IgD-negative memory B cell (primary cell): ENCODE data around the gene WNT10A. TPM values are rescaled to one million over a fixed set of nuclear protein-coding genes. Genes with fewer than 3 reads are reported as not detected.
"Not testable (repeated sequence)": the region's sequence is repeated elsewhere in the genome, so short reads cannot be mapped to it uniquely, and the experiment has no call there.

Source experiments
- H3K27ac Mint-ChIP-seq, 3 donors: one replicate each; pipeline ENCODE4 v1.8.0; 2020 to 2022; ENCODE audit warnings: mild to moderate bottlenecking in 3 of 3, mixed read lengths in 3 of 3, moderate library complexity in 1 of 3
- H3K27me3 Mint-ChIP-seq: one replicate; pipeline ENCODE4 v1.8.0; 2021; ENCODE audit warnings: mixed read lengths
- H3K36me3 Mint-ChIP-seq: one replicate; pipeline ENCODE4 v1.8.0; 2020; ENCODE audit warnings: mild to moderate bottlenecking, mixed read lengths
- H3K4me1 Mint-ChIP-seq, 3 donors: one replicate each; pipeline ENCODE4 v1.8.0; 2020 to 2022; ENCODE audit warnings: mixed read lengths in 3 of 3, mild to moderate bottlenecking in 1 of 3
- H3K4me3 Mint-ChIP-seq, 4 donors: one replicate each; pipeline ENCODE4 v1.8.0; 2020 to 2022; ENCODE audit warnings: mild to moderate bottlenecking in 4 of 4, mixed read lengths in 4 of 4, moderate library complexity in 3 of 4
- H3K9me3 Mint-ChIP-seq, 3 donors: one replicate each; pipeline ENCODE4 v1.8.0; 2020 to 2021; ENCODE audit warnings: mixed read lengths in 3 of 3, mild to moderate bottlenecking in 1 of 3
- polyA plus RNA-seq: library from polyadenylated mRNA; unstranded; fragments of 300-500 nt; fragmentation: Illumina TruSeq; gene quantifications from one replicate; pipeline ENCODE4 v1.2.3, GENCODE V29; 2021

WNT10A gene
- polyA plus RNA-seq, 1 donor from 2014 or later, result 2.4 TPM

DNA sequence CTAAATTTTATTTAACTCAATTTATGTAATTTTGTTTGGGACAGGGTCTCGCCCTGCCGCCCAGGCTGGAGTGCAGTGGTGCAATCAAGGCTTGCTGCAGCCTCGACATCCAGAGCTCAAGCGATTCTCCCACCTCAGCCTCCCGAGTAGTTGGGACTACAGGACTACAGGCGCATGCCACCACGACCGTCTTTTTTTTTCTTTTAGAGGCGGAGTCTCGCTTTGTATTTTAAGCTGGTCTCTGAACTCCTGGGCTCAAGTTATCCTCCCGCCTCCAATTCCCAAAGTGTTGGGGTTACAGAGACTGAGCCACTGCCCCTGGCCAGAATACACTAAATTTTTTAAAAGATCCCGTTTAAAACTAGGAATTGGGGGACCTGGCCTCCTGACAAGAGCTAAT is 18.5 kb downstream of the WNT10A start:
- Mint-ChIP-seq H3K27me3 (peaks cover 20% of the 10 kb centered on the region), H3K36me3 (peaks cover 2% of the 10 kb centered on the region), H3K9me3 (peaks cover 0 to 2% (median 0%) of the 10 kb centered on the region in 3 donors), H3K27ac (peak overlapping the region in 1 of 3 donors; percentile 92), H3K4me1 (peaks cover 16 to 28% (median 16%) of the 10 kb centered on the region in 3 donors), H3K4me3 (no peak overlapping the region)

DNA sequence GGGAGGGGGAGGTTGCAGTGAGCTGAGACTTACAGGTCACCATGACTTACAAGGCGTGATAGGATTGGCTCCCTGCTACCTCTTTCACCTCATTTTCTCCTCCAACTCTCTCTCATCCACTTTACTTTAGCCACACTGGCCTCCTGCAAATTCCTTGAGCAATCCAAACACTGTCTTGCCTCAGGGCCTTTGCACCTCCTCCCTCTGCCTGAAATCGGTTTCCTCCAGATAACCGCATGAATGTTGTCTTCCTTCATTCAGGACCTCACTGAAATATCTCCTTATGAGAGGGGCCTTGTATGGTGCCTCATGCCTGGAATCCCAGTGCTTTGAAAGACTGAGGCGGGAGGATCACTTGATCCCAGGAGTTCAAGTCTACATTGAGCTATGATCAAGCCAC is 21.8 kb downstream of the WNT10A start:
- Mint-ChIP-seq H3K9me3 (peaks cover 0 to 2% (median 0%) of the 10 kb centered on the region in 3 donors), H3K4me1 (peaks cover 4 to 9% (median 8%) of the 10 kb centered on the region in 3 donors), H3K27ac (peak overlapping the region in 1 of 3 donors; percentile 18), H3K4me3 (no peak overlapping the region), H3K27me3 (peaks cover 22% of the 10 kb centered on the region), H3K36me3 (peaks cover 2% of the 10 kb centered on the region)

DNA sequence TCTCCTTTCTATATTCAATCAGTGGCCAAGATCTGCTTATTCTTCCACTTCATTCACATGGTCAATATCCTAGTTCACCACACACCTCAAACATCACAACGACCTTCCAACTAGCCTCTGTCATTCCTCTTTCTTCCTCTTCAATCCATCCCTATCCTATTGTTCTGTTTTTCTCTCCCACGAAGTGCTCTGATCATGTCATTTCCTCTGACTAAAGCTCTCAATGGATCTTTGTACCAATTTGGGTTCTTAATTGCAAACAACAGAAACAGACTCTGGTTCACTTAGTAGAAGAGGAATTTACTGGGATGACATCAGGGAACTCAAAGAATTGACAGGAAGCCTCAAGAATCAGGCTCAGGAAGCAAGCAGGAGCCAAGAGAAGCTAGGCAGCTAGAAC is 23.5 kb downstream of the WNT10A start:
- Mint-ChIP-seq H3K9me3 (peaks cover 0 to 2% (median 0%) of the 10 kb centered on the region in 3 donors), H3K27ac (no peak overlapping the region), H3K27me3 (peaks cover 23% of the 10 kb centered on the region), H3K4me1 (peaks cover 2 to 7% (median 6%) of the 10 kb centered on the region in 3 donors), H3K36me3 (peaks cover 2% of the 10 kb centered on the region), H3K4me3 (no peak overlapping the region)

DNA sequence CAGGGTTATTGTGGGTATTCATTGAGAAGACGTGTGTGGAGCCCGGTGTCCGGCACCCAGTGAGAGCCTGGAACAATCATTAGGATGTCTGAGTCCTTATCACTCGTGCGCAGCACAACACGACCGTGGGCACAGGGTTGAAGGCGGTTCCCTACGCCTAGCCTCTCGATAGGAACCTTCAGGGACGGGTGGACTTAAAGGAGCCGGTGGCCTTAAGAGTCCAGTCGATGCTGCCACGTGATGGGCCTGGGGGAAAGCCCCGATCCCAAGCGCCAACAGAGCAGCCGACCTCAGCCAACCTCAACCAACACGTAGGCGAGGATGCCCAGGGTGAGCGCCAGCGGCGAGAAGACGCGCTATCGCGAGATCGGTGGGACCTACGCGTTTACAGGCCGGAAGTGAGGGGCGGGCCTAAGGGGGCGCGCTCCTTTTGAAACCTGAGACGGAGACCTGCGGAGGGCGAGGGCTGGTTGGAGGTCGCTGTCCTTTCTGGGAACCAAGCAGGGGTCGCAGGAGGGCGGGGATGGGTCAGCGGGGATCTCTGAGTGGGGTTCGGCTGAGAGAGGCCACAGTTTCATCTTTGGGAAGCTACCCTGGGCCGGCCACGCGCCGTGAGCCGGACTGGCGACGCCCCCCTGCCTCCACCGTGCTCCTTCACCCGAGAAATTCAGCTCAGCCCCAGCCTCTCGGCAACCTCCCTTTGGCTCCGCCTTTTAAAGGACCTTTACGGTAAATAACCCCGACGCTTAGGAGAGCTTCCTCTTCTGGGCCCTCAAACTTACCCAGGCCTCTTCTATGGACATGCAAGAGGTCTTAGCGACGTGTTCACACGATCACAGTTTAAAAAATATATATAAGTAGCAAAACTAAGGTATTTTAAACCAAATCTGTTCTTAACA is 28.3 kb downstream of the WNT10A start:
- Mint-ChIP-seq H3K4me1 (peaks cover 2 to 7% (median 5%) of the 10 kb centered on the region in 3 donors), H3K36me3 (no peaks in the 10 kb centered on the region), H3K4me3 (peak overlapping the region; percentile 84 to 94 (median 90)), H3K27ac (peak overlapping the region; percentile 81 to 91 (median 89)), H3K9me3 (no peaks in the 10 kb centered on the region), H3K27me3 (peaks cover 7% of the 10 kb centered on the region)

DNA sequence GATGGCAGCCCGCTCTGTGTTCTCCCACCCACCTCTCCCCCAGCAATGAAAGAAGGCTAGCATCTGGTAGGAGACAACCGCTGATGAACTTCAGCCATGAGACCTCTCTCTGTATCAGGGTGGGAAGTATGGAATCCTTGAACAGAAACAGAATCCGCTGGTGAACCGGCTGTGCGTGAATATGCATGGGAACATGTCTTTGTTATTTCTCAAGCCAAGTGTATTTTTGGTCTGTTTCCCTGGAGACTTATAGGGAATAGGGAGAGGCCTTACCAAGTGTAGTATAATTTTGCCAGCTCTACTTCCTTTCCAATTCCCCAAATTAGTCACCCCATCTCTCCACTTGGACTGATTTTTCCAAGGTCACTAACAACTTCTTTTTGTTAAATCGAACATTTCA is 30.1 kb downstream of the WNT10A start:
- no peak overlapping the region for H3K4me3 Mint-ChIP-seq
- peaks cover 2 to 7% (median 5%) of the 10 kb centered on the region in 3 donors for H3K4me1 Mint-ChIP-seq
- H3K36me3 Mint-ChIP-seq, result no peaks in the 10 kb centered on the region
- no peaks in the 10 kb centered on the region for H3K9me3 Mint-ChIP-seq
- H3K27me3 Mint-ChIP-seq, result peaks cover 7% of the 10 kb centered on the region
- no peak overlapping the region for H3K27ac Mint-ChIP-seq

DNA sequence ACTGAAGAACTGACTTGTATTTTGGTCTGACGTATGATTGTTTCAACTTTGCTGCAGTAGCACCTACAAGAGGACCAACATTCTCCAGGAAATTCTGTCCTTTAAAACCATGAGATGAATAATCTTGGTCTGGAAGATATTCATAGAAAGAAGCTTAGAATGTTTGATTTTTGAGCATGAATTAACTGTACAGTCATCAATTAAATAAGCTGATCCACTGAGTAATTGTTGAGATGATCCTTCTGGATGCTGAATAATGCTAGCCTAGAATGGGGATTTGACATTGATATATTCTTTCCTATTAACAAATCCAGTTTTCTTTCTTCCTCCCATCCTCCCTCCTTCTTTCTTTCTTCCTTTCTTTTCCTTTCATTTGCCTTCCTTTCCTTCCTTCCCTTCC is 39.9 kb downstream of the WNT10A start:
- Mint-ChIP-seq H3K27me3 (peaks cover 3% of the 10 kb centered on the region), H3K36me3 (no peaks in the 10 kb centered on the region), H3K4me3 (no peak overlapping the region), H3K9me3 (peaks cover 9 to 14% (median 9%) of the 10 kb centered on the region in 3 donors), H3K27ac (no peak overlapping the region), H3K4me1 (peaks cover 0 to 4% (median 0%) of the 10 kb centered on the region in 3 donors)

DNA sequence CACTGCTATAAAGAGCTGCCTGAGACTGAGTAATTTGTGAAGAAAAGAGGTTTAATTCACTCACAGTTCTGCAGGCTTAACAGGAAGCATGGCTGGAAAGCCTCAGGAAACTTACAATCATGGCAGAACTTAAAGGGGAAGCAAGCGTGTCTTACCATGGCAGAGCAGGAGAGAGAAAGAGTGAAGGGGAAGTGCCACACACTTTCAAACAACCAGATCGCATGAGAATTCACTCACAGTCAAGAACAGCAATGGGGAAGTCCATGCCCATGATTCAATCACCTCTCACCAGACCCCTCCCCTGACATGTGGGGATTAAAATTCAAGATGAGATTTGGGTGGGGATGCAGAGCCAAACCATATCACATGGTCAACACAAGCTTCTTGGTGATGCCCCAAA is 44.1 kb downstream of the WNT10A start:
- Mint-ChIP-seq H3K4me1 (peaks cover 0 to 3% (median 0%) of the 10 kb centered on the region in 3 donors), H3K4me3 (no peak overlapping the region), H3K27me3 (peaks cover 10% of the 10 kb centered on the region), H3K36me3 (no peaks in the 10 kb centered on the region), H3K9me3 (peaks cover 9 to 19% (median 9%) of the 10 kb centered on the region in 3 donors), H3K27ac (no peak overlapping the region)

DNA sequence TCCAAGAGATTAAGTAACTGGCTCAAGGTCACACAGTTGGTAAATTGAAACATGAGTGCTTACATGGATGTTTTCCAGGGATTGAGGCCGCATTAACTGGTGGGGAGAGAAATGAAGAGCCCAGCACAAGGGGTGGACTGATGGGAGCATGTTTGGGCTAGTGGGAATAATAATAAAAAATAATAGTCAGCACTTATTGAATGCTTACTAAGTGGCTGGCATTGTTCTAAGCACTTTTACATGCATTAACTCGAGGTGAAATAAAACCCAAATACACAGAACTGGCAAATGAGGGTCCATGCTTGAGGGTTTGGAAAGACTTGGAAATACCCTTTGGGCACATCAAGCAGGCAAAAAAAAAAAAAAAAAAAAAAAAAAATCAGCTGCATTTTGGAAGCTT is 44.8 kb downstream of the WNT10A start:
- H3K27me3 Mint-ChIP-seq, result peaks cover 7% of the 10 kb centered on the region
- peaks cover 0 to 3% (median 0%) of the 10 kb centered on the region in 3 donors for H3K4me1 Mint-ChIP-seq
- peaks cover 9 to 19% (median 9%) of the 10 kb centered on the region in 3 donors for H3K9me3 Mint-ChIP-seq
- no peak overlapping the region for H3K4me3 Mint-ChIP-seq
- no peaks in the 10 kb centered on the region for H3K36me3 Mint-ChIP-seq
- no peak overlapping the region for H3K27ac Mint-ChIP-seq

DNA sequence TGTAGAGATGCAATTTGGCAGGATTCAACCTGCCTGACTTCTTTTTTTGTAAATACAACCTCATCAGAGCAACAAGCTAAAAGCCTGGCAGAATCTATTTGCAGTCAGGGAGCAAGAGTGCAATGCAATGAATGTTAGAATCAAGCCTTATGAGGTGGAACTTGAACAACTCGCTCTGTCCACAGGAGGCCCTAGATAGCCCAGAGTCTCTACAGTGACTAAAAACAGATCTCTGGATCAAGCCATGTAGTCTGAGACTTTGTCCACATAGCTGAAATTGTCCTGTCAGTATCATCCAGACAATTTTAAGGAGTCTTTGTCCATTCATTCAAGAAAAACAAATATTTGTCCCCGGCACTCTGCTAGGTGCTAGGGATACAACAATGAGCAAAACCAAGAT is 46.8 kb downstream of the WNT10A start:
- no peak overlapping the region for H3K4me3 Mint-ChIP-seq
- H3K9me3 Mint-ChIP-seq, result peaks cover 9 to 18% (median 9%) of the 10 kb centered on the region in 3 donors
- H3K27ac Mint-ChIP-seq, result no peak overlapping the region
- peaks cover 0 to under 1% (median 0%) of the 10 kb centered on the region in 3 donors for H3K4me1 Mint-ChIP-seq
- peaks cover 7% of the 10 kb centered on the region for H3K27me3 Mint-ChIP-seq
- no peaks in the 10 kb centered on the region for H3K36me3 Mint-ChIP-seq

DNA sequence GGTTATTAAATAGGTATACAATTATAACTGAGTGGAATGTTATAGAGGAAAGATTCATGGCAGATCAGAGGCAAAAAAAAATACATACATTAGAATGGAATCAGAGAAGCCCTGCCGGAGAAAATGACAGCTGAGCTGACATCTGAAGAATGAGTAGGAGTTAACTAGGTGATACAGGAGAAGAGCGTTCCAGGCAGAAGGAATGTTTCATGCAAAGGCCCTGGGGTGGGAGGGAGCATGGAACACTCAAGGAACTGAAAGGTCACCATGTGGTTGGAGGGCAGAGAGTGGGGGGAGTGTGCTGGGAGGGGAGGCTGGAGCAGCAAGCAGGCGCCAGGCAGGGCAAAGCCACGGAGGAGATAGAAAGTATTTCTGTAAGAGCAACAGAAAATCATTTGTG is 47.2 kb downstream of the WNT10A start:
- H3K4me1 Mint-ChIP-seq, result no peaks in the 10 kb centered on the region
- H3K4me3 Mint-ChIP-seq, result no peak overlapping the region
- peaks cover 9 to 17% (median 9%) of the 10 kb centered on the region in 3 donors for H3K9me3 Mint-ChIP-seq
- H3K27ac Mint-ChIP-seq, result no peak overlapping the region
- no peaks in the 10 kb centered on the region for H3K36me3 Mint-ChIP-seq
- H3K27me3 Mint-ChIP-seq, result peaks cover 7% of the 10 kb centered on the region

DNA sequence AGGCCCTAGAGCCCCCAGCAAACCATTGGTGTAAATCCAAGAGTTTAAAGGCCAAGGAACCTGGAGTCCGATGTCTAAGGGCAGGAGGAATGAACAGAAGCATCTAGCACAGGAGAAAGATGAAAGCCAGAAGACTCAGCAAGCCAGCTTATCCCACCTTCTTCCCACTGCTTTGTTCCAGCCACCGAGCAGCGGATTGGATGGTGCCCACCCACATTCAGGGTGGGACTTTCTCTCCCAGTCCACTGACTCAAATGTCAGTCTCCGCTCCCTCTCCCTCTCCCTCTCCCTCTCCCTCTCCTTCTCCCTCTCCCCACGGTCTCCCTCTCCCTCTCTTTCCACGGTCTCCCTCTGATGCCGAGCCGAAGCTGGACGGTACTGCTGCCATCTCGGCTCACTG is 49.8 kb downstream of the WNT10A start:
- H3K27ac Mint-ChIP-seq, H3K9me3 Mint-ChIP-seq, H3K36me3 Mint-ChIP-seq, H3K4me1 Mint-ChIP-seq, H3K27me3 Mint-ChIP-seq: not testable (repeated sequence)
- H3K4me3 Mint-ChIP-seq, result peak overlapping the region in 1 of 4 donors; percentile 65

DNA sequence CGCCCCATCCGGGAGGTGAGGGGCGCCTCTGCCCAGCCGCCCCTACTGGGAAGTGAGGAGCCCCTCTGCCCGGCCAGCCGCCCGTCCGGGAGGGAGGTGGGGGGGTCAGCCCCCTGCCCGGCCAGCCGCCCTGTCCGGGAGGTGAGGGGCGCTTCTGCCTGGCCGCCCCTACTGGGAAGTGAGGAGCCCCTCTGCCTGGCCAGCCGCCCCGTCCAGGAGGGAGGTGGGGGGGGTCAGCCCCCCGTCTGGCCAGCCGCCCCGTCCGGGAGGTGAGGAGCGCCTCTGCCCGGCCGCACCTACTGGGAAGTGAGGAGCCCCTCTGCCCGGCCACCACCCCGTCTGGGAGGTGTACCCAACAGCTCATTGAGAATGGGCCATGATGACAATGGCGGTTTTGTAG is 51.1 kb downstream of the WNT10A start:
- not testable (repeated sequence) for H3K27ac Mint-ChIP-seq, H3K36me3 Mint-ChIP-seq, H3K4me1 Mint-ChIP-seq, H3K4me3 Mint-ChIP-seq, H3K27me3 Mint-ChIP-seq, H3K9me3 Mint-ChIP-seq

Other genes with a start within 250 kb of the WNT10A start
- 21.1 TPM for gene ZNF142, start 221.2 kb upstream of the WNT10A start, polyA plus RNA-seq
- gene BCS1L, start 221.2 kb upstream of the WNT10A start, polyA plus RNA-seq, result 21.2 TPM
- gene RNF25, start 208.8 kb upstream of the WNT10A start, polyA plus RNA-seq, result 23.4 TPM
- 4.8 TPM for gene STK36, start 208.8 kb upstream of the WNT10A start, polyA plus RNA-seq
- 14.5 TPM for gene TTLL4, start 170.0 kb upstream of the WNT10A start, polyA plus RNA-seq
- gene CYP27A1, start 98.7 kb upstream of the WNT10A start, polyA plus RNA-seq, result 0.83 TPM
- gene PRKAG3, start 49.0 kb upstream of the WNT10A start, polyA plus RNA-seq, result not detected
- 0.86 TPM for gene WNT6, start 21.0 kb upstream of the WNT10A start, polyA plus RNA-seq
- gene CDK5R2, start 78.8 kb downstream of the WNT10A start, polyA plus RNA-seq, result not detected
- gene FEV, start 104.3 kb downstream of the WNT10A start, polyA plus RNA-seq, result not detected
- gene CRYBA2, start 112.6 kb downstream of the WNT10A start, polyA plus RNA-seq, result not detected
- not detected for gene CFAP65, start 160.7 kb downstream of the WNT10A start, polyA plus RNA-seq
- not detected for gene IHH, start 180.1 kb downstream of the WNT10A start, polyA plus RNA-seq